Stimulated activated CD8-positive, alpha-beta memory T cell treated with anti-CD3 and anti-CD28 coated beads, Interleukin-4, amount 100 ng/mL, for 1 hour (primary cell): Measurements from ENCODE around the gene LRTM1.

Experiments used
- DNase-seq, 2 donors: peaks; one replicate each; pipeline ENCODE4 v3.0.0-alpha.2; 2020; ENCODE audit warnings: low read depth in 2 of 2, low spot score in 1 of 2

The LRTM1 gene

GRCh38 chr3:54940971-54941370 is 13.1 kb upstream of the LRTM1 start:
- no peak for DNase-seq

- DNase-seq: no peak
Observed at GRCh38 chr3:54939557-54940300, 11.9 kb upstream of the LRTM1 start.

GRCh38 chr3:54936561-54936960 is 8.7 kb upstream of the LRTM1 start:
- DNase-seq: no peak

- DNase-seq: no peak
Observed at GRCh38 chr3:54935869-54936268, 8.0 kb upstream of the LRTM1 start.

GRCh38 chr3:54932606-54933005 is 4.7 kb upstream of the LRTM1 start:
- DNase-seq: no peak

- no peak for DNase-seq
Observed at GRCh38 chr3:54931182-54931581, 3.3 kb upstream of the LRTM1 start.

- DNase-seq: no peak
Observed at GRCh38 chr3:54918516-54918915, 9.3 kb downstream of the LRTM1 start.

GRCh38 chr3:54917862-54918261 is 10.0 kb downstream of the LRTM1 start:
- DNase-seq: no peak

GRCh38 chr3:54917174-54917573 is 10.7 kb downstream of the LRTM1 start:
- DNase-seq: no peak

- no peak for DNase-seq
Observed at GRCh38 chr3:54916732-54917131, 11.1 kb downstream of the LRTM1 start.

GRCh38 chr3:54915976-54916375 is 11.9 kb downstream of the LRTM1 start:
- no peak for DNase-seq

- DNase-seq: no peak
Observed at GRCh38 chr3:54915181-54915580, 12.7 kb downstream of the LRTM1 start.

GRCh38 chr3:54914180-54914579 is 13.7 kb downstream of the LRTM1 start:
- no peak for DNase-seq

GRCh38 chr3:54909191-54909590 is 18.7 kb downstream of the LRTM1 start:
- no peak for DNase-seq

GRCh38 chr3:54906763-54907162 is 21.1 kb downstream of the LRTM1 start:
- no peak for DNase-seq

GRCh38 chr3:54905920-54906319 is 21.9 kb downstream of the LRTM1 start:
- no peak for DNase-seq

GRCh38 chr3:54905261-54905888 is 22.5 kb downstream of the LRTM1 start:
- no peak for DNase-seq

GRCh38 chr3:54901906-54902685 is 25.8 kb downstream of the LRTM1 start:
- DNase-seq: no peak

- DNase-seq: no peak
Observed at GRCh38 chr3:54900838-54901591, 26.8 kb downstream of the LRTM1 start.

GRCh38 chr3:54899273-54899672 is 28.6 kb downstream of the LRTM1 start:
- DNase-seq: no peak

GRCh38 chr3:54897028-54897711 is 30.7 kb downstream of the LRTM1 start:
- no peak for DNase-seq
